OCI-LY1 (cell line): ENCODE results near the gene C16orf74.

Experiments
- H2AFZ ChIP-seq: fragments of 200-600 bp; sonication (generic), shearing (Covaris generic); 2 replicates; pipeline ENCODE4 v1.6.0; 2014; ENCODE audit warnings: antibody characterized with exemption, mild to moderate bottlenecking, low read length
- H3F3A ChIP-seq: fragments of 200-600 bp; sonication (generic), shearing (Covaris generic); 2 replicates; pipeline ENCODE4 v1.6.0; 2014; ENCODE audit warnings: mild to moderate bottlenecking, antibody characterized with exemption, low read length, moderate library complexity; ENCODE audit not compliant: insufficient read depth
- H3K27ac ChIP-seq: fragments of 200-600 bp; sonication (generic); 2 replicates; pipeline ENCODE4 v1.5.1; 2014; ENCODE audit warnings: low read length, mixed run types, mild to moderate bottlenecking, low read depth; ENCODE audit not compliant: poor library complexity, severe bottlenecking
- H3K27me3 ChIP-seq: fragments of 200-600 bp; sonication (generic); 2 replicates; pipeline ENCODE4 v1.6.0; 2014; ENCODE audit warnings: antibody characterized with exemption, mild to moderate bottlenecking, low read length, moderate library complexity; ENCODE audit not compliant: insufficient read depth
- H3K36me3 ChIP-seq: fragments of 200-600 bp; sonication (generic); 2 replicates; pipeline ENCODE4 v1.6.1; 2014; ENCODE audit warnings: mild to moderate bottlenecking, antibody characterized with exemption, low read length, moderate library complexity, mixed read lengths; ENCODE audit not compliant: insufficient read depth
- H3K4me1 ChIP-seq: fragments of 200-600 bp; sonication (generic); 2 replicates; pipeline ENCODE4 v1.5.1; 2014; ENCODE audit warnings: mild to moderate bottlenecking, low read length, moderate library complexity; ENCODE audit not compliant: insufficient read depth, severe bottlenecking
- H3K4me2 ChIP-seq: fragments of 200-600 bp; sonication (generic), shearing (Covaris generic); 2 replicates; pipeline ENCODE4 v1.6.1; 2014; ENCODE audit warnings: low read length
- H3K4me3 ChIP-seq: fragments of 200-600 bp; sonication (generic); 2 replicates; pipeline ENCODE4 v1.5.1; 2014; ENCODE audit warnings: low read length, low read depth, mild to moderate bottlenecking, mixed read lengths; ENCODE audit not compliant: poor library complexity, severe bottlenecking
- H3K79me2 ChIP-seq: fragments of 200-600 bp; shearing (Covaris generic); 2 replicates; pipeline ENCODE4 v1.6.1; 2016; ENCODE audit warnings: mixed run types, low read length, mixed read lengths; ENCODE audit not compliant: insufficient read depth
- H3K9ac ChIP-seq: fragments of 200-600 bp; sonication (generic), shearing (Covaris generic); 2 replicates; pipeline ENCODE4 v1.6.1; 2014; ENCODE audit warnings: mild to moderate bottlenecking, low read length, mixed read lengths
- H3K9me2 ChIP-seq: fragments of 200-600 bp; sonication (generic), shearing (Covaris generic); 2 replicates; pipeline ENCODE4 v1.6.1; 2014; ENCODE audit warnings: low read depth, mild to moderate bottlenecking, low read length, mixed read lengths
- H3K9me3 ChIP-seq: fragments of 200-600 bp; shearing (Covaris generic); 2 replicates; pipeline ENCODE4 v1.6.1; 2014; ENCODE audit warnings: low read length, mixed read lengths
- H4K20me1 ChIP-seq: fragments of 200-600 bp; sonication (generic), shearing (Covaris generic); 2 replicates; pipeline ENCODE4 v1.6.0; 2016; ENCODE audit warnings: mild to moderate bottlenecking, low read length; ENCODE audit not compliant: insufficient read depth
- CTCF ChIP-seq: fragments of 200-600 bp; sonication (generic), shearing (Covaris generic); IDR thresholded peaks from 2 replicates; pipeline ENCODE4 v1.5.1; 2017; ENCODE audit warnings: mild to moderate bottlenecking, antibody characterized with exemption, low read length, moderate library complexity, mixed read lengths
- EZH2 ChIP-seq: fragments of 200-600 bp; sonication (generic), shearing (Covaris generic); IDR thresholded peaks from 2 replicates; pipeline ENCODE4 v1.8.0; 2017; ENCODE audit warnings: borderline replicate concordance, mixed run types, mild to moderate bottlenecking, antibody characterized with exemption, low read length, moderate library complexity, mixed read lengths

The C16orf74 gene

GRCh38 chr16:85704900-85705846 lies 45.7 kb downstream of the C16orf74 start:
- Histone ChIP-seq H3K9me3 (no peaks in the 10 kb centered on the region), H3K4me2 (no peak overlapping the region), H3F3A (no peaks in the 10 kb centered on the region), H3K9me2 (no peaks in the 10 kb centered on the region), H3K4me1 (no peaks in the 10 kb centered on the region), H3K9ac (no peak overlapping the region), H3K36me3 (no peaks in the 10 kb centered on the region), H3K27ac (no peak overlapping the region), H3K79me2 (no peaks in the 10 kb centered on the region), H3K4me3 (no peak overlapping the region), H4K20me1 (no peaks in the 10 kb centered on the region), H2AFZ (no peak overlapping the region), H3K27me3 (peaks cover 4% of the 10 kb centered on the region; the same call in 1 of the 2 replicates)
- TF ChIP-seq CTCF = peak; percentile 6; the same call in 1 of the 2 replicates
- TF ChIP-seq EZH2 = no peak

GRCh38 chr16:85704011-85704410 lies 46.9 kb downstream of the C16orf74 start:
- Histone ChIP-seq H3K9ac (no peak overlapping the region), H3K4me1 (no peaks in the 10 kb centered on the region), H2AFZ (no peak overlapping the region), H3K27me3 (no peaks in the 10 kb centered on the region; the same call in 1 of the 2 replicates), H3K4me3 (no peak overlapping the region), H3K4me2 (no peak overlapping the region), H3K9me3 (no peaks in the 10 kb centered on the region), H3K36me3 (no peaks in the 10 kb centered on the region), H3K9me2 (no peaks in the 10 kb centered on the region), H3K27ac (no peak overlapping the region), H4K20me1 (no peaks in the 10 kb centered on the region), H3F3A (no peaks in the 10 kb centered on the region), H3K79me2 (no peaks in the 10 kb centered on the region)
- TF ChIP-seq EZH2 = no peak
- TF ChIP-seq CTCF = no peak

- Histone ChIP-seq H3F3A (no peaks in the 10 kb centered on the region), H2AFZ (no peak overlapping the region), H4K20me1 (no peaks in the 10 kb centered on the region), H3K9me3 (no peaks in the 10 kb centered on the region), H3K27me3 (peaks cover 4% of the 10 kb centered on the region; the same call in 1 of the 2 replicates), H3K4me2 (no peak overlapping the region), H3K79me2 (no peaks in the 10 kb centered on the region), H3K27ac (no peak overlapping the region), H3K4me1 (peaks cover 12% of the 10 kb centered on the region), H3K4me3 (no peak overlapping the region), H3K36me3 (no peaks in the 10 kb centered on the region), H3K9me2 (no peaks in the 10 kb centered on the region), H3K9ac (no peak overlapping the region)
- TF ChIP-seq CTCF (no peak), EZH2 (no peak)
These were observed 51.3 kb downstream of the C16orf74 start for GRCh38 chr16:85699628-85700027.
